ENCODE measurements around the gene FAM20B.

FAM20B gene

GRCh38 chr1:179082999-179083335, 57.3 kb downstream of the FAM20B start:
- Histone ChIP-seq H3K4me2 (ENCODE audit: low read depth, low read length, poor library complexity, severe bottlenecking) (peak overlapping the region; percentile 95), H3K4me1 (ENCODE audit: insufficient read depth, low read length, poor library complexity, severe bottlenecking) (peaks cover 15% of the 10 kb centered on the region), H2AFZ (ENCODE audit: low read length) (0 out of 2 replicates have a peak overlapping the region, but pooled peaks have one; percentile 78), H3K4me3 (ENCODE audit: low read length, poor library complexity, severe bottlenecking) (peak overlapping the region; percentile 75), H3K79me2 (ENCODE audit: insufficient read depth, low read length) (peaks cover 54% of the 10 kb centered on the region), H3K9me3 (ENCODE audit: insufficient read depth, low read depth, low read length) (no peaks in the 10 kb centered on the region), H3K36me3 (ENCODE audit: insufficient read depth, low read length) (0 out of 2 replicates have a peak, but pooled peaks cover 3% of the 10 kb centered on the region), H4K20me1 (ENCODE audit: insufficient read depth, low read length, poor library complexity, severe bottlenecking) (peaks cover 9% of the 10 kb centered on the region), H3K27me3 (ENCODE audit: insufficient read depth, low read length, poor library complexity, severe bottlenecking) (no peaks in the 10 kb centered on the region), H3K9ac (ENCODE audit: low read depth, low read length, poor library complexity, severe bottlenecking) (peak overlapping the region; percentile 70), H3F3A (ENCODE audit: low read depth) (no peaks in the 10 kb centered on the region), H3K9me2 (replicated peaks; ENCODE audit: low read depth, low read length) (no peaks in the 10 kb centered on the region)
- no peak for TF ChIP-seq CTCF (conservative IDR thresholded peaks at IDR 0.05; ENCODE audit: low read length)
- TF ChIP-seq EZH2phosphoT487 (IDR thresholded peaks at IDR 0.05; ENCODE audit: borderline replicate concordance), result no peak

GRCh38 chr1:179083533-179083932, 57.8 kb downstream of the FAM20B start:
- H3K4me3 ChIP-seq (ENCODE audit: low read length, poor library complexity, severe bottlenecking), result peak overlapping the region; percentile 75
- H3K9me2 ChIP-seq (replicated peaks; ENCODE audit: low read depth, low read length), result no peaks in the 10 kb centered on the region
- H3K9ac ChIP-seq (ENCODE audit: low read depth, low read length, poor library complexity, severe bottlenecking), result peak overlapping the region; percentile 70
- H3K27me3 ChIP-seq (ENCODE audit: insufficient read depth, low read length, poor library complexity, severe bottlenecking), result no peaks in the 10 kb centered on the region
- H3F3A ChIP-seq (ENCODE audit: low read depth), result no peaks in the 10 kb centered on the region
- no peak overlapping the region for H2AFZ ChIP-seq (ENCODE audit: low read length)
- H3K79me2 ChIP-seq (ENCODE audit: insufficient read depth, low read length), result peaks cover 57% of the 10 kb centered on the region
- peaks cover 9% of the 10 kb centered on the region for H4K20me1 ChIP-seq (ENCODE audit: insufficient read depth, low read length, poor library complexity, severe bottlenecking)
- TF ChIP-seq CTCF (conservative IDR thresholded peaks at IDR 0.05; ENCODE audit: low read length) (no peak), EZH2phosphoT487 (IDR thresholded peaks at IDR 0.05; ENCODE audit: borderline replicate concordance) (no peak)
- H3K4me1 ChIP-seq (ENCODE audit: insufficient read depth, low read length, poor library complexity, severe bottlenecking), result peaks cover 15% of the 10 kb centered on the region
- H3K4me2 ChIP-seq (ENCODE audit: low read depth, low read length, poor library complexity, severe bottlenecking), result peak overlapping the region; percentile 95
- no peaks in the 10 kb centered on the region for H3K9me3 ChIP-seq (ENCODE audit: insufficient read depth, low read depth, low read length)
- peaks cover 5% of the 10 kb centered on the region; the same call in 1 of the 2 replicates for H3K36me3 ChIP-seq (ENCODE audit: insufficient read depth, low read length)

DNA sequence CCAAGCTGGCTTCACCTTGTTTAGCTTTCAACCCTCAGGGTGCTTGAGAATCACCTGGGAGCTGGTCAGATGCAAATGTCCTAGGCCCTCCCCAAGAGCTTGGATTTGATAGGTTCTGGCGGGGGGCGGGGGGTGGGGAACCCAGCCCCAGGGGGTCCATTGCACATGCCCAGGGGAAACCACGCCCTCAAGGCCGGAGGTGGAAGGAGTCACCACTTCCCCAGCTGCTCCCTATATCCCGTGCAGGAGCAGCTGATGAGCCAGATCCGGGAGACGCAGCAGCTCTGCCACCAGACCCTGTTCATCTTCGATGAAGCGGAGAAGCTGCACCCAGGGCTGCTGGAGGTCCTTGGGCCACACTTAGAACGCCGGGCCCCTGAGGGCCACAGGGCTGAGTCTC, 62.0 kb downstream of the FAM20B start:
- no peaks in the 10 kb centered on the region for H3F3A ChIP-seq (ENCODE audit: low read depth)
- H3K36me3 ChIP-seq (ENCODE audit: insufficient read depth, low read length), result peaks cover 23% of the 10 kb centered on the region; the same call in 1 of the 2 replicates
- peaks cover 6% of the 10 kb centered on the region for H3K4me1 ChIP-seq (ENCODE audit: insufficient read depth, low read length, poor library complexity, severe bottlenecking)

More for the DNA sequence above, 62.0 kb downstream of the FAM20B start:
- Histone ChIP-seq H3K27me3 (ENCODE audit: insufficient read depth, low read length, poor library complexity, severe bottlenecking) (no peaks in the 10 kb centered on the region), H3K4me3 (ENCODE audit: low read length, poor library complexity, severe bottlenecking) (no peak overlapping the region), H2AFZ (ENCODE audit: low read length) (no peak overlapping the region), H3K9me2 (replicated peaks; ENCODE audit: low read depth, low read length) (no peaks in the 10 kb centered on the region), H3K9me3 (ENCODE audit: insufficient read depth, low read depth, low read length) (no peaks in the 10 kb centered on the region), H3K79me2 (ENCODE audit: insufficient read depth, low read length) (peaks cover 56% of the 10 kb centered on the region), H4K20me1 (ENCODE audit: insufficient read depth, low read length, poor library complexity, severe bottlenecking) (peaks cover 9% of the 10 kb centered on the region), H3K4me2 (ENCODE audit: low read depth, low read length, poor library complexity, severe bottlenecking) (no peak overlapping the region), H3K9ac (ENCODE audit: low read depth, low read length, poor library complexity, severe bottlenecking) (no peak overlapping the region)
- TF ChIP-seq CTCF (conservative IDR thresholded peaks at IDR 0.05; ENCODE audit: low read length) (no peak), EZH2phosphoT487 (IDR thresholded peaks at IDR 0.05; ENCODE audit: borderline replicate concordance) (no peak)
